Stomach (tissue), 9 donors: ENCODE measurements around the gene TXNL1. TPM values are rescaled to one million over a fixed set of nuclear protein-coding genes. Genes with fewer than 3 reads are reported as not detected.
A peak's percentile ranks its signal among the peaks of the same experiment; 100 is the strongest.
"Not testable (repeated sequence)": the region's sequence is repeated elsewhere in the genome, so short reads cannot be mapped to it uniquely, and the experiment has no call there.

ENCODE experiments used
- DNase-seq, 2 donors: peaks; one replicate each; pipeline versions ENCODE4 v3.0.0 to v3.0.0-alpha.2; 2013 to 2019
- H3K27ac ChIP-seq, 5 donors: fragments of 200-600 bp in 4 of 5; sonication (generic) in 4 of 5; one replicate each; pipeline ENCODE4 v1.5.1; 2013 to 2019; ENCODE audit warnings: mild to moderate bottlenecking in 1 of 5, moderate library complexity in 1 of 5
- H3K27me3 ChIP-seq, 3 donors: fragments of 200-600 bp; sonication (generic); one replicate each; pipeline ENCODE4 v1.5.1; 2017 to 2019; ENCODE audit warnings: mixed run types in 1 of 3
- H3K36me3 ChIP-seq, 4 donors: fragments of 200-600 bp; sonication (generic); 1 replicate in 3 of 4; 2 replicates in 1 of 4; pipeline ENCODE4 v1.5.1; 2016 to 2019
- H3K4me1 ChIP-seq, 4 donors: fragments of 200-600 bp; sonication (generic); one replicate each; pipeline ENCODE4 v1.5.1; 2016 to 2019
- H3K4me3 ChIP-seq, 4 donors: fragments of 200-600 bp; sonication (generic) in 3 of 4; one replicate each; pipeline ENCODE4 v1.5.1; 2016 to 2019; ENCODE audit warnings: mild to moderate bottlenecking in 1 of 4
- H3K9me3 ChIP-seq, 4 donors: fragments of 200-600 bp; sonication (generic); one replicate each; pipeline ENCODE4 v1.5.1; 2016 to 2019
- EP300 ChIP-seq: sonication (generic); formaldehyde crosslinking; IDR thresholded peaks from one replicate; pipeline ENCODE4 v1.6.1; 2017; ENCODE audit warnings: antibody characterized with exemption
- POLR2A ChIP-seq, 4 donors: fragments of 450-650 bp; IDR thresholded peaks; one replicate each; pipeline ENCODE4 v1.6.1; 2016; ENCODE audit warnings: antibody characterized with exemption in 4 of 4, control low read depth in 2 of 4, mild to moderate bottlenecking in 1 of 4, moderate library complexity in 1 of 4
- POLR2AphosphoS5 ChIP-seq, 3 donors: sonication (generic); formaldehyde crosslinking; IDR thresholded peaks; one replicate each; pipeline ENCODE4 v1.6.1; 2016; ENCODE audit warnings: antibody characterized with exemption in 3 of 3
- WGBS, 5 donors: extraction: QIAGEN DNeasy Blood & Tissue Kit in 3 of 5; methylation state at CpG; one replicate each; pipeline versions ENCODE4 v1.1.5 to v1.1.7; 2013 to 2018; 5-methylcytosine and 5-hydroxymethylcytosine counted together
- intact Hi-C: fragments of 100-400 bp; cut with DNase I; formaldehyde crosslinking; loops from one replicate; pipeline ENCODE4 v1.15.1; 2023; ENCODE audit warnings: low total_unique reads
- polyA plus RNA-seq, 3 donors: library from polyadenylated mRNA; stranded (reverse); fragments of 200-250 nt; gene quantifications; one replicate each; pipeline ENCODE4 v1.2.3, GENCODE V29; 2013
- total RNA-seq, 5 donors: library from RNA; depleted of rRNA; stranded (reverse); fragments of >200 nt; gene quantifications; one replicate each; pipeline versions ENCODE4 v1.1.0 to v1.2.3, GENCODE V29; 2014 to 2016
- TF ChIP-seq, protein P1 (sequence below), 7 experiments: fragments of 450-650 bp in 4 of 7; fragments of 200-600 bp in 3 of 7; sonication (generic) in 3 of 7; IDR thresholded peaks; one replicate each; pipeline ENCODE4 v1.5.1; 2016 to 2019; ENCODE audit warnings: antibody characterized with exemption in 7 of 7, control low read depth in 2 of 7, mild to moderate bottlenecking in 1 of 7
- donor health status: healthy with polysubstance abuse.
- donor health status: Bipolar disorder and iron deficiency.
- donor health status: healthy.

The TXNL1 gene
- total and polyA plus RNA-seq, 8 donors: 2.6 to 87.1 (median 41.4) TPM

DNA sequence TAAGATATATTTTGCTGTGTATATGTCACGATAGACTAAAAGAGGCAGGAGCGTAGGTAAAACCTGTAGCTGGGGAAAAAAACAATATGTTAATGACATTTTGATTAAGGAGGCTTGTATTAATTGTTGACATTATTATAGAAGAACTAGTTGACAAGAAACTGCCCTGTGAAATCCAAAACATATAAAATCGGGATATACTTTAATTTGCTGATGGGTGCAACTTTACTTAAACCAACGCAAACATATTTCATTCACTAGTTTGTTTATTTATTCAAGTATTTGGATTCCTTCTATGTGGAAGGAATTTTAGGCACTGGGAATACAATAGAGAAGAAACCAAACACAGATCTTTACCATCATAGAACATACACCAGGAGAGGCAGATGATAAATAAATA lies 20.7 kb upstream of the TXNL1 start:
- no peak for DNase-seq
- Histone ChIP-seq H3K4me1 (no peaks in the 10 kb centered on the region), H3K36me3 (peaks cover 0 to 5% (median 0%) of the 10 kb centered on the region in 4 donors), H3K27ac (no peak overlapping the region), H3K9me3 (no peaks in the 10 kb centered on the region), H3K4me3 (no peak overlapping the region), H3K27me3 (no peaks in the 10 kb centered on the region)
- intact Hi-C loops: no loop called here
- WGBS, 5 donors: 91 to 94% (median 93%) methylated on average over 4 of the region's 4 CpGs
- TF ChIP-seq, protein P1, sequence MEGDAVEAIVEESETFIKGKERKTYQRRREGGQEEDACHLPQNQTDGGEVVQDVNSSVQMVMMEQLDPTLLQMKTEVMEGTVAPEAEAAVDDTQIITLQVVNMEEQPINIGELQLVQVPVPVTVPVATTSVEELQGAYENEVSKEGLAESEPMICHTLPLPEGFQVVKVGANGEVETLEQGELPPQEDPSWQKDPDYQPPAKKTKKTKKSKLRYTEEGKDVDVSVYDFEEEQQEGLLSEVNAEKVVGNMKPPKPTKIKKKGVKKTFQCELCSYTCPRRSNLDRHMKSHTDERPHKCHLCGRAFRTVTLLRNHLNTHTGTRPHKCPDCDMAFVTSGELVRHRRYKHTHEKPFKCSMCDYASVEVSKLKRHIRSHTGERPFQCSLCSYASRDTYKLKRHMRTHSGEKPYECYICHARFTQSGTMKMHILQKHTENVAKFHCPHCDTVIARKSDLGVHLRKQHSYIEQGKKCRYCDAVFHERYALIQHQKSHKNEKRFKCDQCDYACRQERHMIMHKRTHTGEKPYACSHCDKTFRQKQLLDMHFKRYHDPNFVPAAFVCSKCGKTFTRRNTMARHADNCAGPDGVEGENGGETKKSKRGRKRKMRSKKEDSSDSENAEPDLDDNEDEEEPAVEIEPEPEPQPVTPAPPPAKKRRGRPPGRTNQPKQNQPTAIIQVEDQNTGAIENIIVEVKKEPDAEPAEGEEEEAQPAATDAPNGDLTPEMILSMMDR (IDR thresholded peaks at IDR 0.05): no peak
- no peak for TF ChIP-seq EP300
- no peak for TF ChIP-seq POLR2AphosphoS5 (IDR thresholded peaks at IDR 0.05)
- no peak for TF ChIP-seq POLR2A (IDR thresholded peaks at IDR 0.05)

- WGBS, 5 donors: 89 to 100% (median 91%) methylated on average over 2 of the region's 2 CpGs
- H3K27ac ChIP-seq: no peak overlapping the region
- no peaks in the 10 kb centered on the region for H3K9me3 ChIP-seq
- intact Hi-C loops: no loop called here
- no peak for DNase-seq
- H3K4me1 ChIP-seq: peaks cover 0 to 6% (median 1%) of the 10 kb centered on the region in 4 donors
- TF ChIP-seq POLR2AphosphoS5 (IDR thresholded peaks at IDR 0.05) (no peak), POLR2A (IDR thresholded peaks at IDR 0.05) (no peak), EP300 (no peak)
- TF ChIP-seq, protein P1 (IDR thresholded peaks at IDR 0.05): no peak
- H3K4me3 ChIP-seq: no peak overlapping the region
- no peaks in the 10 kb centered on the region for H3K27me3 ChIP-seq
- H3K36me3 ChIP-seq: peaks cover 0 to 5% (median 0%) of the 10 kb centered on the region in 4 donors
Observed at GRCh38 chr18:56658261-56658660, 19.9 kb upstream of the TXNL1 start.

GRCh38 chr18:56654280-56654679 lies 15.9 kb upstream of the TXNL1 start:
- 93 to 99% (median 98%) methylated on average over 7 of the region's 7 CpGs for WGBS, 5 donors
- H3K4me1 ChIP-seq: peaks cover 7 to 30% (median 19%) of the 10 kb centered on the region in 4 donors
- H3K27ac ChIP-seq, DNase-seq, intact Hi-C loops, H3K4me3 ChIP-seq, H3K36me3 ChIP-seq, H3K9me3 ChIP-seq, H3K27me3 ChIP-seq: not testable (repeated sequence)

DNA sequence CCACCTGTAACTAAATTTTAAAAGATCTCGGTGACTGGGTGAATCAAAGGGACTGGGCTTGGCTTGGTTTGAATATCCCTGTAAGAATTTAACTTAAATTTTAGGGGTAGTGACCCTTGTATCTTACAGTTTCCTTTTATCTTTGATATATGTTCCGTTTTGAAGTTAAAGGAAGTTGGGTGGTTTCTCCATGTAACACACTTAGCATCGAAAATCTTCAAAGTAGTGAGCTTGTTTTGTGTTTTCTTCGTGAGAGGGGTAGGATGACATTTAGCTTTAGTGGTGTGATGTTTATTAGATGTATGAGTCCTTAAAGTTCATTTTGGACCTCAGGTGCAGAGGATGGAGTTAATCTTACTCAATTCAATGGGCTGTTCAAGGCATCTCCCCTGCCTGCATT lies 14.4 kb upstream of the TXNL1 start:
- 52 to 77% (median 69%) methylated on average over 4 of the region's 4 CpGs for WGBS, 5 donors
- DNase-seq: no peak
- no peak overlapping the region for H3K4me3 ChIP-seq
- H3K4me1 ChIP-seq: peaks cover 7 to 30% (median 19%) of the 10 kb centered on the region in 4 donors
- no peaks in the 10 kb centered on the region for H3K36me3 ChIP-seq
- intact Hi-C loops: no loop called here
- H3K27me3 ChIP-seq: no peaks in the 10 kb centered on the region
- TF ChIP-seq, protein P1 (IDR thresholded peaks at IDR 0.05): no peak
- TF ChIP-seq EP300: no peak
- H3K27ac ChIP-seq: no peak overlapping the region
- H3K9me3 ChIP-seq: no peaks in the 10 kb centered on the region

- intact Hi-C loops: no loop called here
- peak overlapping the region; percentile 78 to 92 (median 85) for H3K4me3 ChIP-seq
- WGBS, 5 donors: 3 to 7% (median 6%) methylated on average over 4 to 5 of the region's 5 CpGs
- H3K4me1 ChIP-seq: peaks cover 7 to 30% (median 19%) of the 10 kb centered on the region in 4 donors
- no peak for DNase-seq
- H3K27me3 ChIP-seq: no peaks in the 10 kb centered on the region
- no peaks in the 10 kb centered on the region for H3K9me3 ChIP-seq
- peak overlapping the region; percentile 81 to 90 (median 88) for H3K27ac ChIP-seq
- TF ChIP-seq, protein P1 (IDR thresholded peaks at IDR 0.05): no peak
- no peak for TF ChIP-seq POLR2A (IDR thresholded peaks at IDR 0.05)
- no peak for TF ChIP-seq POLR2AphosphoS5 (IDR thresholded peaks at IDR 0.05)
- H3K36me3 ChIP-seq: no peaks in the 10 kb centered on the region
Observed at GRCh38 chr18:56651771-56652092, 13.3 kb upstream of the TXNL1 start.
